Osteoblast (primary cell): ENCODE data around the gene CCDC116. TPM values are rescaled to one million over a fixed set of nuclear protein-coding genes. Genes with fewer than 3 reads are reported as not detected.

Source experiments
- DNase-seq: peaks from one replicate; pipeline ENCODE4 v3.0.0; 2011; ENCODE audit warnings: low spot score, mixed read lengths; ENCODE audit not compliant: insufficient read length; ENCODE audit errors: missing footprints
- H2AFZ ChIP-seq: 2 replicates; pipeline ENCODE4 v1.6.0; 2011; ENCODE audit warnings: mild to moderate bottlenecking, low read length
- H3K27ac ChIP-seq: 2 replicates; pipeline ENCODE4 v1.5.1; 2011; ENCODE audit warnings: mild to moderate bottlenecking, low read depth, low read length, moderate library complexity
- H3K27me3 ChIP-seq: 2 replicates; pipeline ENCODE4 v1.6.0; 2012; ENCODE audit warnings: mild to moderate bottlenecking, control low read depth, inconsistent platforms, low read length, moderate library complexity; ENCODE audit not compliant: insufficient read depth
- H3K36me3 ChIP-seq: 2 replicates; pipeline ENCODE4 v1.5.1; 2011; ENCODE audit warnings: mild to moderate bottlenecking, low read length, control low read depth, moderate library complexity; ENCODE audit not compliant: insufficient read depth
- H3K4me1 ChIP-seq: 2 replicates; pipeline ENCODE4 v1.5.1; 2011; ENCODE audit warnings: mild to moderate bottlenecking, low read length, control low read depth, moderate library complexity; ENCODE audit not compliant: insufficient read depth
- H3K4me2 ChIP-seq: 2 replicates; pipeline ENCODE4 v1.6.0; 2011; ENCODE audit warnings: mild to moderate bottlenecking, low read length; ENCODE audit not compliant: insufficient read depth
- H3K4me3 ChIP-seq: fragments of 200-600 bp; sonication (generic); 3 replicates; pipeline ENCODE4 v1.5.1; 2012; ENCODE audit warnings: mild to moderate bottlenecking, low read length, inconsistent platforms; ENCODE audit not compliant: insufficient read depth
- H3K79me2 ChIP-seq: 2 replicates; pipeline ENCODE4 v1.6.0; 2012; ENCODE audit warnings: mild to moderate bottlenecking, low read length, control low read depth, inconsistent platforms; ENCODE audit not compliant: insufficient read depth
- H3K9me3 ChIP-seq: 2 replicates; pipeline ENCODE4 v1.5.1; 2011; ENCODE audit warnings: low read depth, low read length, control low read depth
- H4K20me1 ChIP-seq: 2 replicates; pipeline ENCODE4 v1.6.0; 2012; ENCODE audit warnings: mild to moderate bottlenecking, low read length, control low read depth; ENCODE audit not compliant: insufficient read depth
- CTCF ChIP-seq: IDR thresholded peaks from 2 replicates; pipeline ENCODE4 v1.5.1; 2011; ENCODE audit warnings: mild to moderate bottlenecking, low read depth, low read length, moderate library complexity; ENCODE audit errors: extremely low read depth
- total RNA-seq: library from RNA; depleted of rRNA; stranded (reverse); fragments of >200 nt; gene quantifications from 2 replicates; pipeline ENCODE4 v1.2.3, GENCODE V29; 2012

Gene CCDC116
- total RNA-seq, 1 donor, result 0.36 TPM

GRCh38 chr22:21626735-21627469, 5.7 kb upstream of the CCDC116 start:
- Histone ChIP-seq H3K27ac (no peak overlapping the region), H3K79me2 (peaks cover 62% of the 10 kb centered on the region), H3K4me3 (no peak overlapping the region), H3K9me3 (no peaks in the 10 kb centered on the region), H3K27me3 (no peaks in the 10 kb centered on the region), H3K4me2 (no peak overlapping the region), H2AFZ (no peak overlapping the region), H3K4me1 (peaks cover 9% of the 10 kb centered on the region), H3K36me3 (peaks cover 24% of the 10 kb centered on the region), H4K20me1 (peaks cover 49% of the 10 kb centered on the region)
- no peak for DNase-seq
- no peak for TF ChIP-seq CTCF

DNA sequence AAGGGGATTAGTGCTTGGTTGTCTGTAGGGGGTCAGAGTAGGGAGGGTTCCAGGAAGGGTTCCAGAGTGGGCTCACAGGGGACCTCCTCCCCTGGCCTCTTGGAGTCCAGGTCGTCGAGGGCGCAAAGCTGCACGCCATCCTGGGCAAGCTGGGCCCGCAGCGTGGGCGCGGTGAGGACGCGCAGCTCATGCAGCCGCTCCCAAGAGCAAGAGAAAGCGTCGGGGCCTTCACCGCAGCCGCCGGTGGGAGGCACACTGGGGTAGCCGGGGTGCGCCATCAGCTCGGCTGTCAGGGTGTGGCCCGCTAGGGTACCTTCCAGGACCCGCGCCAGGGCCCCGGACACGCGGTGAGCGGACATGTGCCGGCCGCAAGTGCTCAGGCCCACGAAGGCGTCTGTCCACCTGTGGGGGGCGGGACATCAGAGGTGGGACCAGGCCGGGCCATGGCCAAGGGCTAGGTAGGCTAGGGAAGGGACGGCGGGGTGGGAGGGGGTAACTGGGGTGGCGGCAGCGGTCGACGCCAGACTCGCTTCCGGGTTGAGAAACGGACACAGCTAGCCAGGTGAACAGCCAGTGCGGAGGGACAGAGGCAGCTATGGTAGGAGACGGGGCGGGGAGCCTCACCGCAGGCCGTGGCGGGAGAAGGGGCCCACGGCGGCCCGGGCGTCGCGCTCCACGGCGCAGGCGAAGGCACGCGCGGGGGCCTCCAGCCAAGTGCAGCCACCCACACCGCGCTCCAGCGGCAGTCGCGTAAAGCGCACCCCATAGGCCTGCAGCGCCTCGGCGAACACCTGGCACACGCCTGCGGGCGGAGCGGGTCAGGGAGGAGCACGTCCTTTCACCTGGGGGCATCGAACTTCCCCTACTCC, 3.9 kb upstream of the CCDC116 start:
- Histone ChIP-seq H3K4me3 (peak overlapping the region; percentile 96), H3K79me2 (peaks cover 45% of the 10 kb centered on the region), H3K27ac (peak overlapping the region; percentile 77), H2AFZ (no peak overlapping the region), H3K9me3 (no peaks in the 10 kb centered on the region), H3K27me3 (no peaks in the 10 kb centered on the region), H3K36me3 (peaks cover 7% of the 10 kb centered on the region), H3K4me1 (peaks cover 9% of the 10 kb centered on the region), H4K20me1 (peaks cover 35% of the 10 kb centered on the region), H3K4me2 (peak overlapping the region; percentile 94)
- TF ChIP-seq CTCF, result no peak
- no peak for DNase-seq

- peak; percentile 99 for DNase-seq
- Histone ChIP-seq H3K9me3 (no peaks in the 10 kb centered on the region), H3K27me3 (no peaks in the 10 kb centered on the region), H2AFZ (peak within 1 kb of the TSS; percentile 85), H3K79me2 (peaks cover 36% of the 10 kb centered on the region), H3K4me2 (peak within 1 kb of the TSS; percentile 94), H3K4me3 (peak within 1 kb of the TSS; percentile 96), H3K27ac (peak within 1 kb of the TSS; percentile 77), H3K4me1 (peaks cover 4% of the 10 kb centered on the region), H3K36me3 (peaks cover 3% of the 10 kb centered on the region), H4K20me1 (peaks cover 28% of the 10 kb centered on the region)
- peak; percentile 45 for TF ChIP-seq CTCF
Observed at GRCh38 chr22:21629255-21630149, 3.1 kb upstream of the CCDC116 start, which contains the start of gene YDJC. Gene YDJC, minus strand, starts transcription at chr22:21630022. Its CDS starts 8 bp downstream, at chr22:21630014.
